ENCODE measurements around the gene SORL1-AS1.
"Not testable (repeated sequence)": the region's sequence is repeated elsewhere in the genome, so short reads cannot be mapped to it uniquely, and the experiment has no call there.

The SORL1-AS1 gene

DNA sequence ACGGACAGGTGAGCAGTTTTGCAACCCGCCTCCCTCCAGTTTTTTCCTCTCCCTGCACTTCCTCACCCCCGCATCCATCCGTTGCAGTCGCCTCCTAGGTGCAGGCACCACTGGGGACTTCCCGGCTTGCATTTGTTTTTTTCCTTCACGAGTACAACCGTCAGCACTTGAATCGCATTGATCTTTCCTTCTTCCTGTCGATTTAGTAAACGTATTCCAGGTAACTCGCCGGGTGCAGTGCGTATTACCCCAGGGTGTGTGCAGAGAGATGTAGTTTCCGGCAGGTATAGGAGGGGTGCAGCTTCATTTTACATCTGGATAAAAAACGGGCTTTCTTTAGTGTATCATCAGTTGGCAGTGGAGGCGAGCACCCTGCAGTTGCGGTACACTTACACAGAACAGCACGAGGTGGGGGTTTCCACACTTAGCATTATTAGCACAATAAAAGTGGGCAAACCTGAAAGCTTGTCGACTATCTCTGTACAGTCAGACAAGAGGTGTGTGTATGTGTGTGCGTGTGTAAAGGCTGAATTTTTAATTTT is at the start of gene SORL1-AS1:
Gene SORL1-AS1, minus strand, starts transcription at position 359 of the 542 bp plus-strand sequence.
- no peak for DNase-seq

- DNase-seq, result no peak
These were observed 48.0 kb upstream of the SORL1-AS1 start for GRCh38 chr11:121500717-121501116.

DNA sequence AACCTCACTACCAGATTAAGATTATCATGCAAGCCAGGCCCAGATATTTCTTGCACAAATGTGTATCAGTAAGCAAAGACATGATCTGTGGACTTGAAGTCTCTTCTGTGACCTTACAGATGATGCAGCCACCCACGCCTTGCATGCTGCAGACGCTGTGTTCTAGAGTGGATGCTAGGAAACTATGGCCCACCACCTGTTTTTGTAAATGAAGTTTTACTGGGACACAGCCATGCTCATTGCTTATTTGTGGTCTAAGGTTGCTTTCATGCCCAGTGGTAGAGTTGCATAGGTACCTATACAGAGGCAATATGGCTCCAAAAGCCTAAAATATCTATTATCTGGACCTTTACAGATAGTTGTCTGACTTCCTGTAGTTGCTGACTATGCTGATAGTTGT is 47.5 kb upstream of the SORL1-AS1 start:
- DNase-seq, result peak; percentile 55

- no peak for DNase-seq
These were observed 46.6 kb upstream of the SORL1-AS1 start for GRCh38 chr11:121499405-121499804.

- peak; percentile 35 for DNase-seq
These were observed 44.6 kb upstream of the SORL1-AS1 start for GRCh38 chr11:121497176-121497998.

DNA sequence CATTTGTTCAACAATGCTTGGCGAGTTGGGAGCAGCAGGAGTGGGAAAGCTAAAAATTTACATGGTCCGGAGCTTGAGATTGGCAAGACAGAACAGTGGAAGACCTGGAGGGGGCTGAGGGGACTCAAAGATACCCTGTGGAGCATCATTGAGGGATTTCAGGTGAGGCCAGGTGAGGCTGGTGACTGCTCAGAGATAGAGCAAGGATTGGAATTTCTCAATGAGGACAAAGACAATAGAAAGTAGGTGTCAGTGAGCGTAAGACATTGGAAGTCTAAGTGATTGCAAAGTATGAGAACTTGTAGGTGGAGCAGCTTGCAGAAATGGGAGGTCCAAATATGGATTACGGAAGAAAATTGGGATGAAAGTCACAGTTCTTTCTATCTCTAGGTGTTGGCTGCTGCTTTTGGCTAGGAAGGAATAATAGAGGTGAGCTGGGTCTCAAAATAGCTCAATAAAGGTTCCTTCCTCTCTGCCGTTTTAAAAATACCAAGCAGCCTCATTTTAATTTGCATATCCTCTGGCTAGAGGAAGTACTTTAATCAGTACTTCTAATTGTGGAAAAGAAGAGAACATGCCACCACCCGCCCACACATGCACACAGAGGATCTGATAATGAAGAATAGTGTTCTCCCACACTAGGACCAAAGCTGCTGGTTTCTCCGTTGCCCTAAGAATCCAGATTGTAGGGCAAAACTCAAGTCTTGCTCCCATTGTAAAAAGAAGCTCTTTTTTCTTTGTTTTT is 41.8 kb upstream of the SORL1-AS1 start:
- peak; percentile 66 for DNase-seq

GRCh38 chr11:121489823-121490222 is 37.1 kb upstream of the SORL1-AS1 start:
- peak; percentile 42 for DNase-seq

GRCh38 chr11:121488641-121489040 is 35.9 kb upstream of the SORL1-AS1 start:
- no peak for DNase-seq

GRCh38 chr11:121488170-121488569 is 35.4 kb upstream of the SORL1-AS1 start:
- no peak for DNase-seq

DNA sequence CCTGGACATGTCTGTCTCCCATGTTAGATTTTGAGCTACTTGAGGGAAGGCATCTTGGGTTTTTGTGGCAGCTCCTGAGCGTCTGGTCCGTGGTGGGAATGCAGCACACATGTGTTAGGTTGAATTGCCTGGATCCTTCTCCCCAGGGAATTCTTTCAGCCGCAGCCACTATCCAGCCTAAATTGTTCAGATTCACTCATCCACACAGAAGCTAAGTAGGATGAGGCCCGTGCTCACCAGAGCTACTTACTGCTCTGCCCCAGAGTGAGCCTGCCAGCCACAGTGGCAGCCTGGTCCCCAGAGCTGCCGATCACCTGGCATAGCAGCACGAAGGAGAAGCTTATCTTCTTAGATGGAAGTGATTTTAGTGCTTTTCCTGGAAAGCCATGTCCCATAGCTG is 34.4 kb upstream of the SORL1-AS1 start:
- DNase-seq, result peak; percentile 40

DNA sequence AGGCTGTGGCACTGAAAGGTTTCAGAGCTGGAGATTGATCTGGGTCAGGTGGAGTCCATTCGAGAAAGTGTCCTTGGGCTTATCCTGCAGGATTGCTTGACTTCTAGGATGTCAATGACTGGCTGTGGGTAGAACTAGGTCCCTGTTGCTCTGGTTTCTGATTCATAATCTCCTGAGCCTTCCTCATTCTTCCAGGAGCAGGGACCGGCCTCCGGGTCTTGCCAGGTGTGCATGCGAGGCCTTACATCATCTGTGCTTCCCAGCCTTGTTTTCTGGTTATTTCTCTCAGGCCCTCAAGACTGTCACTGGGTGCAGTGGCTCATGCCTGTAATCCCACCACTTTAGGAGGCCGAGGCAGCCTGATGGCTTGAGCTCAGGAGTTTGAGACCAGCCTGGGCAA is 33.3 kb upstream of the SORL1-AS1 start:
- DNase-seq, result peak; percentile 19

DNA sequence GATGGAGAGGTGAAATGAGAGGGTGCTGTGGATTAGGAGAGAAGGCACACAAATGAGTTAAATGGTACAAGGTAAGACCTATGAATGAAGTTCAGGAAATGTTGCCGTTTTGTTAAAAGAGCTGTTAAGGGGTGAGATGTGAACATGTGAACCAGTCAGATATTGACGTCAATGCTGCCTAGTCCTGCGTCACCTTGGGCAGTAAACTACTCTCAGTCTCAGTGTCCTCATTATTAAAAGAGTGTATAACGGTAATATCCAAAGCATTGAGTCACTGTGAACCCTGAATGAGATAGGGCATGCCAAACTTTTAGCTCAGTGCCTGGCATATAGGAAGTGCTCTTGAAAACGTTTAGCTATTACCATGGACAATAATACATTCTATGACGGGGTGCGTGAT is 32.4 kb upstream of the SORL1-AS1 start:
- DNase-seq, result peak; percentile 44

DNA sequence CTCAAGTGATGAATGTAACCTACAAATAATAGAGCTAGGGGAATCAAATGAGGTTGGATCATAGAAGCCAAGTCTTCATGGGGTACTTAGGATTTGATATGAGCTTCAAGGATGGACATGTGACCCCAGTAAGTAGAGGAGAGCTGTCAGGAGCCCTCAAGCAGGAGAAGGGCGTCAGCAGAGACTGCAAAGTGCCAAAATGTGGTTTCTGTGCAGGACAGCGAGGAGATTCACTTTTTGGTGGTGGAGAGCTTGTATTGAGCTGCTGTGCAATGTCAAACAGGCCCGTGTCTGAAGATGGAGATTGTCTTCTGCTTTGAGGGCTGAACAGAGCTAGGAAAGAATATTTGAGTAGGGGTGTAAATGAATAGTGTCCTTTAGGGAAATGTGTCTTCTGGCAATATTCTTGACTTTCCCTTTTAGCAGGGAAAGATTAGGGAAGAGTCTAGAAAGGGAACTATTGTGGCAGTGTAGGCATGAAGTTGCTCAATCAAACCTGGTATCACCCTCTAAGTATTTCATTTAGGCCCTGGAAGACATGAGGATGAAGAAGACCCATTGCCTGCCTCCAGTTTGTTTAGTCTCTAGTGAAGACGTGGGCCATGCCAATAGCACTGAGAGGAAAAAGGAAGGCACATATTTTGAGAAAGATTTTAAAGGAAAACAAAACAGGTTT is 31.2 kb upstream of the SORL1-AS1 start:
- DNase-seq, result peak; percentile 57

DNA sequence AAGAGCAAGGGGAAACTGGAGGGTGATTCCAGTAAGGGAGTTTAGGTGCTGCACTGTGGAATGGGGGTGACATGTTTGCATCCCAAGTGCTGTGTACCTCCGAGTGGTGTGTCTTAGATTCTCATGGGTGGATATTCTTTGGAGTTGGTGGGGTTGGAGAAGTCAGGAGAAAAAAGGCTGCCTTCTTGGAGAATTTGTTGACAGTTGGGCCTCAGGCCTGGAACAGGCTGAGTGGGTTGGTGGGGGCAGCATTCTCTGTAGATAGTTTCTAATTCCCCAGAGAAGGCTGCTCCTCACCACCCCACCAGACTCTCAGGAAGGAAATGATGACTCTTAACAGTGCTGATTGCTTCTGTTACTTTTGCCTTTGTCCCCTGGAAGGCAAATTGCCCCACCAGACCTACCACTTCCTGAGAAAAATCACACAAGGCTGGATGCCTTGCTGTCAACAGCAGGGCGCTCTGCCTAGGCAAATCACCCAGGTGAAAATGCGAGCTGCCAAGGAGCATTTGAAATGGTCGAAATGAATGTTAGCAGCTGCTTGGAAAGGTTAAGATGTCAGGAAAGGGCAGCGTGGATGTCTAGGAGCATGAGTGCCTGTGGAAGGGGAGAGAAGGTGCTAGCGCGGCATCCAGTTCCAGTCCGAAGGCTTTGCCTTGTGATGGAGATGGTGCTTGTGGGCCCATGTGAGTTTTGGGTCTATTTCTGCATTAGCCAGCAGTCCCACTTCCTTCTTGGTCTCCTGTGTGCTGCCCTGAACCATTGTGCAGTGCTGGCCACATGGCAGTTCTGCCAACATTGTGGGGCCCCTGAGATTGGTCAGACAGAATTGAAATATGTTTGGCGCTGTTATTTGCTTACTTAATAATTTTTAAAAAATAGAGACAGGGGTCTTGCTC is 29.7 kb upstream of the SORL1-AS1 start:
- DNase-seq, result peak; percentile 83

DNA sequence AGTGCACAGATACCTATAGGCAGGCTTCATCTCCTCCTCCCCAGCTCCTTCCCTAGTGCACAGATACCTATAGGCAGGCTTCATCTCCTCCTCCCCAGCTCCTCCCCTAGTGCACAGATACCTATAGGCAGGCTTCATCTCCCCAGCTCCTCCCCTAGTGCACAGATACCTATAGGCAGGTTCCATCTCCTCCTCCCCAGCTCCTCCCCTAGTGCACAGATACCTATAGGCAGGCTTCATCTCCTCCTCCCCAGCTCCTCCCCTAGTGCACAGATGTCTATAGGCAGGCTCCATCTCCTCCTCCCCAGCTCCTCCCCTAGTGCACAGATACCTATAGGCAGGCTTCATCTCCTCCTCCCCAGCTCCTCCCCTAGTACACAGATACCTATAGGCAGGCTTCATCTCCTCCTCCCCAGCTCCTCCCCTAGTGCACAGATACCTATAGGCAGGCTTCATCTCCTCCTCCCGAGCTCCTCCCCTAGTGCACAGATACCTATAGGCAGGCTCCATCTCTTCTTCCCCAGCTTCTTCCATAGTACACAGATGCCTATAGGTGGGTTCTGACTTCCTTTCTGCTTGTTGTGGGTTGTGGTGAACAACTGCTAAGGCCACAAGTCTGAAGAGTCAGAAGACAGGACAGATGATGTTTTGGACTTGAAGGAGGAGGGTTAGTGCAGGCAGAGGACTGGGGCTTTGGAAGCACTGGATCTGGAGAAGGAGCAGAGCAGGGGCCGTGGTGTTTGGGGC is 28.9 kb upstream of the SORL1-AS1 start:
- not testable (repeated sequence) for DNase-seq

DNA sequence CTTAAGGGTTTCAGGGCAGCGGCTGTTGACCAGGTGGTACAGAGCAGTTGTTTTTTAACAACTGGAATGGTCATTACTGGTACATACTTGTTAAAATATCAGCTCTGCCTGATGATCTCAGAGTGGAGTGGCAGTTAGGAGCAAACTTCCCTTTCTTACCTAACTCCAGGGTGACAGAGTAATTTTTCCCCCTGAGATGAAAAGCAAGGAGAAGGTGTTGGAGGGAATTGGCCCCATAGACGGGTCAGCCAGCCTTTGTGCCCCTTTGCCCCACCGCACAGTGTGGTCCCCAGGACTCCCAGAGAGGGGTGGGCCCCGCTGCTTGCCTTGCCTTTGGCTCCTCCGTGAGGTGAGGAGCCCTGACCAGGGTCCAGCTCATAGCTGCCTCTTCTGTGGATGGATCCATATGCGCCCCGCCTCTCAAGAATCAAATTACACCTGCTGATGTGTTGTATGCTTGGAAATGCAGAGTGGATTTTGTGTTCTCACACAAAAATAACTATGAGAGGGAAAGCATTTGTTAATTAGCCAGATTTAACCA is 27.0 kb upstream of the SORL1-AS1 start:
- no peak for DNase-seq

DNA sequence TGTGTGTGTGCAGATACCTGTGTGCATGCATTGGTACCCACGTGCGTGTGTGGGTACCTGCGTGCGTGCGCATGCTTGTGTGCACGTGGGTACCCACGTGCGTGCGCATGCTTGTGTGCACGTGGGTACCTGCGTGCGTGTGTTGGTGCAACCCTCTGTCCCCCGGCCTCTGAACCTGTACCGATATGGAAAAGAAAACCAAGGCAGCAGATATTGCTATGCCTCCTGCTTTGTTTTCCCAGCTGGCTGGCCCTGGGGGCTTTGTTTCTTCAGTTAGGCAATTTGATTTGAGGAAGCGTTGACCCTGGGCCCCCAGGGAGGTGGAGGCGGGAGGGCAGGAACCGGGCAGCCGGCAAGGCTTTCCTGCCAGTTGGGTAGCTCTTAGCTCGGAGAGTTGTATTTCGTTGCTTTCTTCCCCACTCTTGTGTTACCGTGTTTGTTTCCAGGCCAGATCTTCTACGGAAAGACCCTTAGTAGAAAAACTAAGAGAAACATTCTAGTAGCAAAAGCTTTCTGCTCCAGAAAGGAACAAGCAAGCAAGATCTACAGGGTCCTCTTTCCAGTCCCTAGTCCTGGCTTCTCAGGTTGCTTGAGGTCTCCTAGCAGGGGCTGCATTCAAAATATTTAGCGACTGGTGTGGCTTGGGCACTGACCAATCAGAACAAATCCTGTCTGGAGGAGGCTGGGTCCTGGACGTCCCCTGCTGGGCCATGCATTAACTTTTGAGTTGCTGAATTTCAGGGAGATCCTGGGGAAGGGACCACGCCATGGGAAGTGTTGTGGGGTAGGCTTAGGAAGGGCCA is 26.3 kb upstream of the SORL1-AS1 start:
- DNase-seq, result no peak

DNA sequence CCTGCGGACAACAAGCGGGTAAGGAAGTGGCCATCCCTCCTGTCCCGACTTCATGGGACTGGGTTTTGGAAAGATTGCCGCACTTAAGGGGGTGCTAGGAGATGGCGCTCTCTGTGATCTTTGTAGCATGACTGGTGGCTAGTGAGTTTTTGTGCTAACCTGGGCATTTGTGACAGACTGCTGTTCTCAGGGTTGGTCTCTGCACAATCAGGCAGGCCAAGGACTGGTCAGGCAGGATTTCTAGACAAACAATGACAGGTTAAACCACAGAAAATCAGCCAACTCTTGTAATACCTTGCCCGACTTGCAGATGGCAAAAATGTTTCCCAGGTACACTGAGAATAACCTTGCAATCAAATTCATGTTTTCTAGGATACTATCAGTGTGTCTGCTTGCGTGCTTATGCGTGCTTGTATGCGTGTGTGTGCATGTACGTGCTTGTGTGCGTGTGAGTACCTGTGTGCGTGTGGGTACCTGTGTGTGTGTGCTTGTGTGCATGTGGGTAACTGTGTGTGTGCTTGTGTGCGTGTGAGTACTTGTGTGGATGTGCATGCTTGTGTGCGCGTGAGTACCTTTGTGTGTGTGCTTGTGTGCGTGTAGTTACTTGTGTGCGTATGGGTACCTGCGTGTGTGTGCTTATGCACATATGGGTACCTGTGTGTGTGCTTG is 25.6 kb upstream of the SORL1-AS1 start:
- no peak for DNase-seq

GRCh38 chr11:121476379-121477032 is 23.7 kb upstream of the SORL1-AS1 start:
- DNase-seq, result no peak

Measured in activated CD8-positive, alpha-beta memory T cell treated with anti-CD3 and anti-CD28 coated beads for 24 hours (primary cell).